Mesenchymal stem cell (in vitro differentiated cells and primary cell): ENCODE measurements around the gene KCTD11.

Experiments used
- DNase-seq: peaks from one replicate; pipeline ENCODE4 v3.0.0-alpha.2; 2013
- H2AFZ ChIP-seq: one replicate; pipeline ENCODE4 v1.6.1; 2013; ENCODE audit warnings: low read depth, mild to moderate bottlenecking, control low read depth, inconsistent platforms, low read length, moderate library complexity
- H2AK5ac ChIP-seq: 2 replicates; pipeline ENCODE4 v1.6.1; 2013; ENCODE audit warnings: low read length, moderate library complexity, mild to moderate bottlenecking, inconsistent platforms; ENCODE audit not compliant: severe bottlenecking
- H2BK120ac ChIP-seq: one replicate; pipeline ENCODE4 v1.6.1; 2013; ENCODE audit warnings: low read depth, mild to moderate bottlenecking, inconsistent platforms, low read length, moderate library complexity
- H2BK12ac ChIP-seq, 2 experiments: one replicate each; pipeline ENCODE4 v1.6.1; 2013; ENCODE audit warnings: inconsistent platforms in 2 of 2, low read length in 2 of 2, mild to moderate bottlenecking in 2 of 2, moderate library complexity in 2 of 2, control low read depth in 1 of 2
- H2BK15ac ChIP-seq: one replicate; pipeline ENCODE4 v1.6.1; 2013; ENCODE audit warnings: mild to moderate bottlenecking, low read depth, inconsistent platforms; ENCODE audit not compliant: poor library complexity, severe bottlenecking
- H2BK5ac ChIP-seq: 2 replicates; pipeline ENCODE4 v1.6.1; 2013; ENCODE audit warnings: low read depth, mild to moderate bottlenecking, low read length, control low read depth, inconsistent platforms; ENCODE audit not compliant: poor library complexity, severe bottlenecking
- H3K14ac ChIP-seq, 2 experiments: one replicate each; pipeline ENCODE4 v1.6.1; 2013; ENCODE audit warnings: inconsistent platforms in 2 of 2, low read length in 2 of 2, control low read depth in 1 of 2, mild to moderate bottlenecking in 1 of 2, moderate library complexity in 1 of 2
- H3K18ac ChIP-seq, 2 experiments: one replicate each; pipeline ENCODE4 v1.6.1; 2013; ENCODE audit warnings: inconsistent platforms in 2 of 2, low read length in 2 of 2, control low read depth in 1 of 2, low read depth in 1 of 2, mild to moderate bottlenecking in 1 of 2
- H3K23ac ChIP-seq, 2 experiments: one replicate each; pipeline ENCODE4 v1.6.1; 2013; ENCODE audit warnings: inconsistent platforms in 2 of 2, low read length in 2 of 2, mild to moderate bottlenecking in 2 of 2, moderate library complexity in 2 of 2, control low read depth in 1 of 2
- H3K27ac ChIP-seq: 2 replicates; pipeline ENCODE4 v1.5.1; 2013; ENCODE audit warnings: mild to moderate bottlenecking, moderate library complexity, low read length, control low read depth, inconsistent platforms; ENCODE audit not compliant: poor library complexity, severe bottlenecking
- H3K27me3 ChIP-seq, 2 experiments: 2 replicates each; pipeline versions ENCODE4 v1.6.1 to v1.7.0; 2013; ENCODE audit warnings: low read length in 2 of 2, mild to moderate bottlenecking in 2 of 2, moderate library complexity in 2 of 2, control low read depth in 1 of 2, inconsistent platforms in 1 of 2; ENCODE audit not compliant: control insufficient read depth in 1 of 2, insufficient read depth in 1 of 2
- H3K36me3 ChIP-seq, 2 experiments: 2 replicates each; pipeline versions ENCODE4 v1.6.1 to v1.7.0; 2013; ENCODE audit warnings: low read length in 2 of 2, control low read depth in 1 of 2, inconsistent platforms in 1 of 2, low read depth in 1 of 2, mild to moderate bottlenecking in 1 of 2; ENCODE audit not compliant: insufficient read depth in 2 of 2, control insufficient read depth in 1 of 2
- H3K4ac ChIP-seq, 2 experiments: one replicate each; pipeline ENCODE4 v1.6.1; 2013; ENCODE audit warnings: inconsistent platforms in 2 of 2, low read length in 2 of 2, mild to moderate bottlenecking in 2 of 2, moderate library complexity in 2 of 2, control low read depth in 1 of 2, low read depth in 1 of 2
- H3K4me1 ChIP-seq: 2 replicates; pipeline ENCODE4 v1.6.1; 2013; ENCODE audit warnings: low read depth, low read length, control low read depth; ENCODE audit not compliant: control insufficient read depth, insufficient read depth
- H3K4me2 ChIP-seq: 2 replicates; pipeline ENCODE4 v1.6.1; 2013; ENCODE audit warnings: low read length, mild to moderate bottlenecking, inconsistent platforms; ENCODE audit not compliant: poor library complexity, severe bottlenecking
- H3K4me3 ChIP-seq, 2 experiments: 2 replicates each; pipeline versions ENCODE4 v1.5.1 to v1.7.0; 2013; ENCODE audit warnings: low read length in 2 of 2, mild to moderate bottlenecking in 2 of 2, control low read depth in 1 of 2, low read depth in 1 of 2; ENCODE audit not compliant: insufficient read depth in 1 of 2
- H3K79me1 ChIP-seq: replicated peaks from 2 replicates; pipeline ENCODE4 v1.6.1; 2013; ENCODE audit warnings: mild to moderate bottlenecking, control low read depth, low read length, inconsistent platforms; ENCODE audit not compliant: poor library complexity, severe bottlenecking
- H3K9ac ChIP-seq: 2 replicates; pipeline ENCODE4 v1.7.0; 2013; ENCODE audit warnings: mild to moderate bottlenecking, low read length, moderate library complexity
- H3K9me3 ChIP-seq: 2 replicates; pipeline ENCODE4 v1.7.0; 2013; ENCODE audit warnings: mild to moderate bottlenecking, low read length; ENCODE audit not compliant: control insufficient read depth
- H4K8ac ChIP-seq: one replicate; pipeline ENCODE4 v1.6.1; 2013; ENCODE audit warnings: inconsistent platforms, mild to moderate bottlenecking, low read length, moderate library complexity
- H4K91ac ChIP-seq: one replicate; pipeline ENCODE4 v1.6.1; 2013; ENCODE audit warnings: mild to moderate bottlenecking, low read length, inconsistent platforms
- WGBS: methylation state at CpG from one replicate; pipeline ENCODE4 v1.1.7; 2013; ENCODE audit warnings: mixed read lengths; 5-methylcytosine and 5-hydroxymethylcytosine counted together

The KCTD11 gene

GRCh38 chr17:7355573-7355972 is 3.6 kb downstream of the KCTD11 start:
- peaks cover 27% of the 10 kb centered on the region for H3K79me1 ChIP-seq
- H3K4me3 ChIP-seq = no peak overlapping the region
- no peak overlapping the region for H4K8ac ChIP-seq
- DNase-seq = no peak
- H3K14ac ChIP-seq = peak overlapping the region in 1 of 2 experiments; percentile 48
- H2BK5ac ChIP-seq = no peak overlapping the region
- H3K27ac ChIP-seq = no peak overlapping the region
- no peaks in the 10 kb centered on the region for H3K27me3 ChIP-seq
- H2AK5ac ChIP-seq = no peak overlapping the region
- no peak overlapping the region for H3K4me2 ChIP-seq
- H2BK15ac ChIP-seq = peak overlapping the region; percentile 4
- H3K9ac ChIP-seq = peak overlapping the region; percentile 44
- H3K23ac ChIP-seq = no peak overlapping the region
- no peaks in the 10 kb centered on the region for H3K36me3 ChIP-seq
- peak overlapping the region in 1 of 2 experiments; percentile 15 for H2BK12ac ChIP-seq
- no peak overlapping the region for H3K4ac ChIP-seq
- no peaks in the 10 kb centered on the region for H3K9me3 ChIP-seq
- peak overlapping the region; percentile 67 for H4K91ac ChIP-seq
- H3K4me1 ChIP-seq = peaks cover 40% of the 10 kb centered on the region
- H3K18ac ChIP-seq = peak overlapping the region in 1 of 2 experiments; percentile 55
- 80% methylated on average over 7 of the region's 8 CpGs for WGBS
- no peak overlapping the region for H2BK120ac ChIP-seq
- no peak overlapping the region for H2AFZ ChIP-seq

- no peak overlapping the region for H3K23ac ChIP-seq
- 7% methylated on average over 11 of the region's 12 CpGs for WGBS
- no peak overlapping the region for H3K4me3 ChIP-seq
- H2BK12ac ChIP-seq = no peak overlapping the region
- H3K18ac ChIP-seq = peak overlapping the region in 1 of 2 experiments; percentile 55
- H3K79me1 ChIP-seq = peaks cover 27% of the 10 kb centered on the region
- no peak overlapping the region for H3K4me2 ChIP-seq
- no peak overlapping the region for H2BK120ac ChIP-seq
- H3K4me1 ChIP-seq = peaks cover 37% of the 10 kb centered on the region
- peak; percentile 67 for DNase-seq
- no peak overlapping the region for H3K4ac ChIP-seq
- H2BK5ac ChIP-seq = no peak overlapping the region
- no peak overlapping the region for H4K91ac ChIP-seq
- peak overlapping the region; percentile 44 for H3K9ac ChIP-seq
- H3K9me3 ChIP-seq = no peaks in the 10 kb centered on the region
- peak overlapping the region in 1 of 2 experiments; percentile 48 for H3K14ac ChIP-seq
- H3K27ac ChIP-seq = no peak overlapping the region
- H2AFZ ChIP-seq = no peak overlapping the region
- no peak overlapping the region for H2AK5ac ChIP-seq
- no peak overlapping the region for H2BK15ac ChIP-seq
- H4K8ac ChIP-seq = no peak overlapping the region
- H3K27me3 ChIP-seq = no peaks in the 10 kb centered on the region
- no peaks in the 10 kb centered on the region for H3K36me3 ChIP-seq
Measured at GRCh38 chr17:7356072-7356549, 4.1 kb downstream of the KCTD11 start.

GRCh38 chr17:7356756-7357155 is 4.8 kb downstream of the KCTD11 start:
- no peak for DNase-seq
- no peaks in the 10 kb centered on the region for H3K9me3 ChIP-seq
- H3K27ac ChIP-seq = no peak overlapping the region

GRCh38 chr17:7357381-7357780 is 5.4 kb downstream of the KCTD11 start:
- Histone ChIP-seq H3K4ac (no peak overlapping the region), H3K18ac (no peak overlapping the region), H3K4me3 (no peak overlapping the region), H3K23ac (no peak overlapping the region), H3K4me2 (no peak overlapping the region), H3K9me3 (no peaks in the 10 kb centered on the region), H2BK120ac (no peak overlapping the region), H3K4me1 (peaks cover 37% of the 10 kb centered on the region), H2BK5ac (no peak overlapping the region), H3K27me3 (no peaks in the 10 kb centered on the region), H3K27ac (no peak overlapping the region), H4K91ac (no peak overlapping the region), H2AFZ (no peak overlapping the region), H3K9ac (peak overlapping the region; percentile 44), H2BK15ac (no peak overlapping the region), H3K14ac (no peak overlapping the region), H2AK5ac (no peak overlapping the region), H3K79me1 (peaks cover 27% of the 10 kb centered on the region), H3K36me3 (no peaks in the 10 kb centered on the region), H4K8ac (no peak overlapping the region), H2BK12ac (no peak overlapping the region)
- DNase-seq = no peak
- 82% methylated on average over 2 of the region's 2 CpGs for WGBS

More at GRCh38 chr17:7356756-7357155, 4.8 kb downstream of the KCTD11 start:
- no peaks in the 10 kb centered on the region for H3K27me3 ChIP-seq
- H3K4me3 ChIP-seq = no peak overlapping the region
- H3K4me1 ChIP-seq = peaks cover 37% of the 10 kb centered on the region
- no peaks in the 10 kb centered on the region for H3K36me3 ChIP-seq
- no peak overlapping the region for H2BK15ac ChIP-seq
- no peak overlapping the region for H4K91ac ChIP-seq
- no peak overlapping the region for H3K23ac ChIP-seq
- H2AK5ac ChIP-seq = no peak overlapping the region
- H3K4ac ChIP-seq = no peak overlapping the region
- no peak overlapping the region for H3K18ac ChIP-seq
- no peak overlapping the region for H2BK120ac ChIP-seq
- H2BK12ac ChIP-seq = no peak overlapping the region
- no peak overlapping the region for H2BK5ac ChIP-seq
- no peak overlapping the region for H4K8ac ChIP-seq
- H3K14ac ChIP-seq = no peak overlapping the region
- no peak overlapping the region for H2AFZ ChIP-seq
- WGBS = 91% methylated on average over 8 of the region's 8 CpGs
- no peak overlapping the region for H3K4me2 ChIP-seq
- peak overlapping the region; percentile 44 for H3K9ac ChIP-seq
- peaks cover 27% of the 10 kb centered on the region for H3K79me1 ChIP-seq
